Myometrial cell (primary cell): ENCODE measurements around the gene HSF5. TPM values are rescaled to one million over a fixed set of nuclear protein-coding genes. Genes with fewer than 3 reads are reported as not detected.

Experiments
- total RNA-seq: library from RNA; depleted of rRNA; stranded (reverse); fragments of >200 nt; gene quantifications from 2 replicates; pipeline ENCODE4 v1.2.3, GENCODE V29; 2015

HSF5 gene, protein sequence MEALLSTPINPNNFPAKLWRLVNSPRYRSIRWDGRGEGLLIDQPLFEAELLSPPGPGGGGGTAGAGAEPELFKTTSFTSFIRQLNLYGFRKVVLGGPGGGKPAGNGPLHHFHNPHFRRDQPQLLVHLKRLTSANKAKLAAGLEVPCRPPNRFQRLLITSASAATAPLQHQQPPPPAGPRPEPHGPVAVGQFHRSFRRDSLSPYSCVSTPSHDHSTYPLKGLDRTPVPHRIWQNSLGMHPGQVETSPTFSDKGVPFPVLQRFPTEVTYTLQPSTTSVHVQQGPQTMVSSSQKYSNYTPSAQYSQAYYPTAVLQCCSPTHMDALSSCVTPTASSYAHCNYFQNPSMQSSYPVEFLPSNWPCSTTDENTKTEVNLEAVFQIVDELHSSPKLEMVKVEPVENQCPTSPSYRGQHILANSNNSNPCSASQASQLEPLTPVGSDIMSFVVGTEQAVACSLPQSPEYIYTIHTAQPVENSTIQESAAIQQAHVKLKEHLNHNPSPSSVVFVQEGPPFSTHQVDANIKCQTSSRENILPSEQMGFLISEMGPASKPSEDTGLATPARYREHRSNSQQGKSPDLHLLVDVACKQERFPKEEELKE
- total RNA-seq = not detected in 2 replicates

DNA sequence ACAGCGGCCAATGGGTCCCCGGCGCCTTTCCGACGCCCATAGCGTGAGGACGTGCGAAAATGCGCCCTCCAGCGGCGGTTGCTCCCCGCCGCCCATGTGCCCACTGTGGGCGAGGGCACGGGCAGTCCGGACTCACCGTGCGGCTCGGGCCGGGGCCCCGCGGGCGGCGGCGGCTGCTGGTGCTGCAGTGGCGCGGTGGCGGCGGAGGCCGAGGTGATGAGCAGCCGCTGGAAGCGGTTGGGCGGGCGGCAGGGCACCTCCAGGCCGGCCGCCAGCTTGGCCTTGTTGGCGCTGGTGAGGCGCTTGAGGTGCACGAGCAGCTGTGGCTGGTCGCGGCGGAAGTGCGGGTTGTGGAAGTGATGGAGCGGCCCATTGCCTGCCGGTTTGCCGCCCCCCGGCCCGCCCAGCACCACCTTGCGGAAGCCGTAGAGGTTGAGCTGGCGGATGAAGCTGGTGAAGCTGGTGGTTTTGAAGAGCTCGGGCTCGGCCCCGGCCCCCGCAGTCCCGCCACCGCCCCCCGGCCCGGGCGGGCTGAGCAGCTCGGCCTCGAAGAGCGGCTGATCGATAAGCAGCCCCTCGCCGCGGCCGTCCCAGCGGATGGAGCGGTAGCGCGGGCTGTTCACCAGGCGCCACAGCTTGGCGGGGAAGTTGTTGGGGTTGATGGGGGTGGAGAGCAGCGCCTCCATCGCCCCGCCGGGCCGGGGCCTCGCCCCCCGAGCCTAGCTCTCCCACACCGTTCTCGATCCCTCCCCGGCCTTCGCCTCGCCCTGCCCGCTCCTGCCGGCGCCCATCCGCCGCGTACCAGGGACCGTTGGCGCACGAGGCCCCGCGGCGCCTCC, at the start of gene HSF5:
Gene HSF5, minus strand, starts transcription at position 820 of the 839 bp plus-strand sequence. Its CDS starts 134 bp downstream, at position 686.

DNA sequence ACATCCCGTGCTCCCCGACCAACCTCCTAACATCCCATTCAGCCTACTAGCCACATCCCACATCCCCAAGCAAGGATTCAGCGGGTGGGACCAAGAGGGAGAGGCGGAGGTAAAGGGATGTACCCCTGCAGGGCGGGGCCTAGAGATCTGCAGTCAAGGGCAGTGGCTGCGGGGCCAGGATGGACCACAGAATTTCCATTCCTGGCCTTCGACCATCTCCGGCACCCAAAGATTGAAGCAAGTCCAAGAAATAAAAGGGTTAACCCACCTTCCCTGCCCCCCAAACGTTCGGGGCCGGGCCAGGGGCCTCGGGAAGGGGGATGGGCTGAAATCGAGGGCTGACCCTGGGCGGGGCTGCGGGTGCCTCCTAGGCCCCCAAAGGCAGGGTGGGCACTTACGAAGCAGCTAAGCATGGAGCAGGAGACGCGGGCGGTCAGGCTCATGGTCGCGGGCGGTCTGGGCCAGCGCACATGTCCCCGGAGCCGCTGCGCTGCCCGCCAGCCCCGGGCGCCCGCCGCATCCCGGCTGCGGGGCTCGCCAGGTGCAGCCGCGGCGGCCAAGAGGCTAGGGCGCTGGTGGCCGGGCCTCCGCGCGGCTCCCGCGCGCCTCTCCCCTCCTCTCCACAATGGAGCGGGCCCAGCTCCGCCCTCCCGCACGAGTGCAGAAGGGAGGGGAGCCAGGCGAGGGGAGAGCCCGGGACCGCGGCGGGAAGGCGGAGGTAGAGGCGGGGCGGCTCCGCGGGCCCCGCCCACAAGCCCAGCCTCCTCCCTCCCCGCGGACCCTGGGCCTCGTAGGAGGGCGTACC, 26.0 kb upstream of the HSF5 start, which contains the start of gene MTMR4:
Gene MTMR4, minus strand, starts transcription at position 674 of the 805 bp plus-strand sequence. Its CDS starts 231 bp downstream, at position 443.

DNA sequence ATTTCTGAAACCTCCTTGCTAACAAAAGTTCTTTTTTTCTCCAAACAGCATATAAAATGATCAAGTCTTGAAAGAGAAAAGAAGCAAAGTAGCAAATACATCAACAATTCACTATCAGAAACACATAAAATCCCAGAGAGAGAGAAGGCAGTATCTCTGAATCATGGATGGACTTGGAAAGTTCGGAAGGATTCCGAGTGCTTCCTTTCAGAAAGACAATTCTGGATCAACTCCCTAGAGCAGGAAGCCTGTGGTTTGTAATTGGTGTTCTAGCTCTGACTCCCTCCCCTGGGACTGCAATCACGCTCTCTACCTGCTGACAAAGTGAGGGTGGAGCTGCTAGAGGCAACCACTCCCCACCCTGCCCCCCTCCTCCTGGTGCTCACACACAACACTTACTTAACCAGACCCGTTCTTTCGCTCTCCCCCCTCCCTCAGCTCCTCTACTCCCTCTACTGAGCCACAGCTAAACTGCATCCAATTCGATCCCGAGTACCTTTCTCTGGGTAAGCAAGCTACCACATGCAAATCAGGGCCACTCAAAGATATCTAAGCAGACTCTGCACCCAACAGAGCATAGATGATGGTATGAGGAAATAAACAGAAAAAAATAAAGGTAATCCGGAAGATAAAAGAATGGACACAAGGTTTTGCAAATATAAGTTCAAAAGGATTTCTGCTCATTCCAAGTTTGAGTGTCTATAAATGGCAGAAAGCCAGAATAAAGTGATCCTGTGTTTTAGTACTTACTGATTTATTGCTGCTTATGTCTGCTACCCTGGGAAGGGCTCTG, 70.7 kb downstream of the HSF5 start, which contains the start of gene RNF43:
Gene RNF43, minus strand, starts transcription at position 235 of the 793 bp plus-strand sequence. CDS start 1,957 bp downstream, outside the sequence.

Other genes starting within 250 kb of the HSF5 start
- gene LPO, start 249.8 kb downstream of the HSF5 start, total RNA-seq = not detected in 2 replicates
- gene MPO, start 207.5 kb downstream of the HSF5 start, total RNA-seq = not detected in 2 replicates
- 0.18 and 0.58 TPM in 2 replicates for gene TSPOAP1, start 159.6 kb downstream of the HSF5 start, total RNA-seq
- gene SUPT4H1, start 136.2 kb downstream of the HSF5 start, total RNA-seq = 53.7 and 55.6 TPM in 2 replicates
- not detected in 2 replicates for gene RNF43, start 70.9 kb downstream of the HSF5 start, total RNA-seq
- gene MTMR4, start 26.2 kb upstream of the HSF5 start, total RNA-seq = 23.7 and 41.5 TPM in 2 replicates
- gene TEX14, start 203.6 kb upstream of the HSF5 start, total RNA-seq = not detected in 2 replicates
- 20.2 and 27.3 TPM in 2 replicates for gene RAD51C, start 204.2 kb upstream of the HSF5 start, total RNA-seq